ENCODE measurements around the gene OLFML2B.

DNA sequence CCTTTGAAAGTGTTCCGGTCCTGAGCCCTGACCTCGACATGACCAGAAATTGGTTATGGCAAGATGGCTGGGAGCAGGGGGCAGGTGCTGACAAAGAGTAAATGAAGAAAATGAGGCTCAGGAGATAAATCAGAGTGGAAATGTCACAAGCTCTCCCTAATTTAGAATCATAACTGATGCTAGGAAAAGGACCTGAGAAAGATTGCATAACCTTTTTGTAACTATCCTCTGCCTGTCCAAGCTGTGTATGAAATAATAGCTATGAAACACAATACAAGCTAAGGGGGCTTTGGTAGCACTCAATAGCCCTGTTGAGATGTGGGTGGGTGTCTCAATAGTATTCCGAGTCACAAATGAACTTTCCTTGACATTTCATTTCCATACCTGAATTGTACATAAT lies 32.9 kb upstream of the OLFML2B start:
- no peak for TF ChIP-seq CTCF (conservative IDR thresholded peaks at IDR 0.05; ENCODE audit: low read length)
- TF ChIP-seq EZH2phosphoT487 (IDR thresholded peaks at IDR 0.05; ENCODE audit: borderline replicate concordance) = no peak

Data from Loucy (cell line).